A549 treated with dexamethasone at 1 μM for 4 hours (cell line): Measurements from ENCODE around the gene MEST. TPM values are rescaled to one million over a fixed set of nuclear protein-coding genes. Genes with fewer than 3 reads are reported as not detected.

Source experiments
- total RNA-seq: library from RNA; stranded (reverse); fragments of 200-300 nt; extraction: Qiagen RNA extraction; gene quantifications from 5 replicates; pipeline ENCODE4 v1.2.3, GENCODE V29; 2022

The MEST gene, protein sequence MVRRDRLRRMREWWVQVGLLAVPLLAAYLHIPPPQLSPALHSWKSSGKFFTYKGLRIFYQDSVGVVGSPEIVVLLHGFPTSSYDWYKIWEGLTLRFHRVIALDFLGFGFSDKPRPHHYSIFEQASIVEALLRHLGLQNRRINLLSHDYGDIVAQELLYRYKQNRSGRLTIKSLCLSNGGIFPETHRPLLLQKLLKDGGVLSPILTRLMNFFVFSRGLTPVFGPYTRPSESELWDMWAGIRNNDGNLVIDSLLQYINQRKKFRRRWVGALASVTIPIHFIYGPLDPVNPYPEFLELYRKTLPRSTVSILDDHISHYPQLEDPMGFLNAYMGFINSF
- total RNA-seq, result 36.1 to 44.5 TPM (median 42.4 TPM) in 5 replicates

DNA sequence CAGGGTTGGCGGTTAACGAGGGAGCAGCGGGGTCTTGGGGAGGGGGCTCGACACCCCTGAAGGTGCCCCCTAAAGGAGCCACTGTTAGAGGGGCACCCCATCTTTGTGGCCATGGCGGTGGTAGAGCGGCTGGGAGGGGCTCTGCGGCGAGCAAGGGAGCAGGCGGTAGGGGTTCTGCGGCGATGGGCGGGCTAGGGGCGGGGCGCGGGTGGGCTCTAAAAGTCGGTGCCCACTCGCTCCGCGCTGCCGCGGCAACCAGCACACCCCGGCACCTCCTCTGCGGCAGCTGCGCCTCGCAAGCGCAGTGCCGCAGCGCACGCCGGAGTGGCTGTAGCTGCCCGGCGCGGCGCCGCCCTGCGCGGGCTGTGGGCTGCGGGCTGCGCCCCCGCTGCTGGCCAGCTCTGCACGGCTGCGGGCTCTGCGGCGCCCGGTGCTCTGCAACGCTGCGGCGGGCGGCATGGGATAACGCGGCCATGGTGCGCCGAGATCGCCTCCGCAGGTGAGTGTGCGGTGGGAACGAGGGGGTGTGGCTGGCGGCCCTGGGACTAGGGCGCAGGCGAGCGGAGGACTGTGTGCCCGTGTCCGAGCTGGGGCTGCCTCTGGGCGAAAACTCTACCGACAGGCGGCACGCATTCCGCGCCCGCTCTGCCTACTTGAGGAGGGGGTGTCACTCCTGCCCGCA, at the start of gene MEST:
Gene MEST (plus strand): TSS at position 245 of the 682 bp plus-strand sequence. CDS start 229 bp downstream, at position 474.

Other genes with a start within 250 kb of the MEST start
- gene CPA2, start 225.2 kb upstream of the MEST start, total RNA-seq, result 0.09 to 0.21 TPM (median 0.15 TPM) in 3 of 5 replicates, not detected in the others
- 3.7 to 6.3 TPM (median 4.6 TPM) in 5 replicates for gene CPA4, start 198.9 kb upstream of the MEST start, total RNA-seq
- not detected in 5 replicates for gene CPA5, start 147.3 kb upstream of the MEST start, total RNA-seq
- not detected in 5 replicates for gene CPA1, start 111.6 kb upstream of the MEST start, total RNA-seq
- 11.9 to 13.6 TPM (median 13.0 TPM) in 5 replicates for gene CEP41, start 51.1 kb upstream of the MEST start, total RNA-seq
- gene COPG2, start 176.7 kb downstream of the MEST start, total RNA-seq, result 12.5 to 14.7 TPM (median 14.3 TPM) in 5 replicates
- gene TSGA13, start 194.5 kb downstream of the MEST start, total RNA-seq, result not detected in 5 replicates
- gene KLF14, start 242.1 kb downstream of the MEST start, total RNA-seq, result 0.02 to 0.05 TPM in 2 of 5 replicates, not detected in the others